Fibroblast of peridontal ligament (primary cell): ENCODE measurements around the gene DMXL1.
A peak's percentile ranks its signal among the peaks of the same experiment; 100 is the strongest.

Source experiments
- DNase-seq: peaks from one replicate; pipeline ENCODE4 v3.0.0-alpha.2; 2010; ENCODE audit errors: extremely low read depth

DMXL1 gene

GRCh38 chr5:119070828-119071560 is at the start of gene DMXL1:
Gene DMXL1, plus strand, starts transcription at chr5:119071087. Its CDS starts 483 bp downstream, at chr5:119071570.
- DNase-seq, result peak; percentile 99

GRCh38 chr5:119021149-119021732 is 49.6 kb upstream of the DMXL1 start:
- no peak for DNase-seq

- DNase-seq, result peak; percentile 79
Measured at GRCh38 chr5:119022017-119022745, 48.7 kb upstream of the DMXL1 start.

- DNase-seq, result no peak
Measured at GRCh38 chr5:119022773-119023172, 48.1 kb upstream of the DMXL1 start.

- no peak for DNase-seq
Measured at GRCh38 chr5:119028575-119028974, 42.3 kb upstream of the DMXL1 start.

GRCh38 chr5:119031011-119031886 is 39.6 kb upstream of the DMXL1 start:
- no peak for DNase-seq

- no peak for DNase-seq
Measured at GRCh38 chr5:119031905-119032304, 39.0 kb upstream of the DMXL1 start.

GRCh38 chr5:119032656-119033055 is 38.2 kb upstream of the DMXL1 start:
- no peak for DNase-seq

- no peak for DNase-seq
Measured at GRCh38 chr5:119033135-119033534, 37.8 kb upstream of the DMXL1 start.

GRCh38 chr5:119036101-119036762 is 34.7 kb upstream of the DMXL1 start:
- DNase-seq, result peak; percentile 71

- DNase-seq, result peak; percentile 91
Measured at GRCh38 chr5:119037496-119038215, 33.2 kb upstream of the DMXL1 start.

GRCh38 chr5:119048246-119048645 is 22.6 kb upstream of the DMXL1 start:
- DNase-seq, result no peak

- DNase-seq, result peak; percentile 94
Measured at GRCh38 chr5:119049824-119050449, 20.9 kb upstream of the DMXL1 start.

GRCh38 chr5:119054101-119054500 is 16.8 kb upstream of the DMXL1 start:
- no peak for DNase-seq

GRCh38 chr5:119055294-119055693 is 15.6 kb upstream of the DMXL1 start:
- DNase-seq, result peak; percentile 63

GRCh38 chr5:119058979-119059529 is 11.8 kb upstream of the DMXL1 start:
- DNase-seq, result no peak

GRCh38 chr5:119059740-119060255 is 11.1 kb upstream of the DMXL1 start:
- DNase-seq, result no peak

GRCh38 chr5:119063579-119064379 is 7.1 kb upstream of the DMXL1 start:
- DNase-seq, result peak; percentile 55

- DNase-seq, result no peak
Measured at GRCh38 chr5:119067450-119067849, 3.4 kb upstream of the DMXL1 start.
